ENCODE data around the gene KIRREL3. TPM values are rescaled to one million over a fixed set of nuclear protein-coding genes. Genes with fewer than 3 reads are reported as not detected.

KIRREL3 gene
- total and polyA plus RNA-seq, 2 donors (not counting 3 experiments of a cell fraction or from before 2014, with no cell fraction given) = not detected

DNA sequence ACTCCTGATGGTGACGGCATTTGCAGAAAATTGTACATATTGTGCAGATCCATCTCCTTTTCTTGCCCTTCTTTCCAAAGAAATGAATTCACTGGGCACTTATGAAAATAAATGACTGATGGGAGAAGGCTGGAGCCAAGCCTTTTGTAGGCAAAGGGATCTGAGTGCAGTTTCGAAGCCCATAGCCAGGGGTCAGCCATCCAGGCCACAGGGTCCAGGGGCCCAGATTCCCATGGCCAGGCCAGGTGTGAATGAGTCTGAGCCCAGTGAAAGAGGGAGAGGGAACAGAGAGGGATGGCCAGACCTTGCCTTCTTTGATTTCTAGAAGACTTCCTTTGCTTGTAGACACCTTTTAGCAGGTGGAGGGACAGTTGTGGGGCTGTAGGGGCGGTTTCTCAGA is 209.1 kb downstream of the KIRREL3 start:
- dilution Hi-C loops (cut with MboI; ENCODE audit: extremely low pct_ligation_motif_present, low sequenced_read_pairs) = no loop called here
- no peaks in the 10 kb centered on the region for H3K4me1 ChIP-seq (ENCODE audit: control insufficient read depth, extremely low read depth, insufficient read depth, low read length)
- intact Hi-C loops (cut with micrococcal nuclease) = no loop called here
- H4K20me1 ChIP-seq (replicated peaks; ENCODE audit: control insufficient read depth, extremely low read depth, insufficient read depth, low read length) = no peaks in the 10 kb centered on the region
- FAIRE-seq (no peak), DNase-seq (ENCODE audit: low read depth, low spot score) (no peak)
- no peaks in the 10 kb centered on the region for H3K9me1 ChIP-seq (replicated peaks; ENCODE audit: control insufficient read depth, extremely low read depth, insufficient read depth, low read length)
- H3K27me3 ChIP-seq (ENCODE audit: control insufficient read depth in 2 of 2, insufficient read depth in 2 of 2, low read length in 2 of 2) = no peaks in the 10 kb centered on the region
- CTCF ChIA-PET = no interaction called here
- no peaks in the 10 kb centered on the region for H3K36me3 ChIP-seq (ENCODE audit: control insufficient read depth in 2 of 2, extremely low read depth in 1 of 2, insufficient read depth in 2 of 2, low read length in 2 of 2)
- H3K4me3 ChIP-seq (replicated peaks in 1 of 3; ENCODE audit: insufficient read depth in 1 of 3, low read depth in 1 of 3, low read length in 3 of 3) = no peak overlapping the region
- H3K9ac ChIP-seq (replicated peaks; ENCODE audit: extremely low read depth, insufficient read depth, low read length) = no peak overlapping the region
- H2AFZ ChIP-seq (ENCODE audit: low read depth, low read length) = no peak overlapping the region
- POLR2A ChIA-PET = no interaction called here
- H3K9me3 ChIP-seq (replicated peaks; ENCODE audit: control insufficient read depth, insufficient read depth, low read length) = no peaks in the 10 kb centered on the region
- no peak overlapping the region for H3K4me2 ChIP-seq (ENCODE audit: insufficient read depth, low read length)
- H3K79me2 ChIP-seq (ENCODE audit: control insufficient read depth, insufficient read depth, low read length) = no peaks in the 10 kb centered on the region
- no TSS peak for BruUV-seq (replicated peaks)
- TF ChIP-seq EZH2 (IDR thresholded peaks at IDR 0.05; ENCODE audit: borderline replicate concordance, low read depth, low read length, severe bottlenecking) (no peak), GATA2 (IDR thresholded peaks at IDR 0.05; ENCODE audit: insufficient read depth, insufficient read length, low read depth, low read length) (no peak), JUN (IDR thresholded peaks at IDR 0.05; ENCODE audit: borderline replicate concordance, insufficient read depth, insufficient read length, low read depth) (no peak), FOS (IDR thresholded peaks at IDR 0.05; ENCODE audit: borderline replicate concordance, insufficient read depth, low read length) (no peak), MYC (IDR thresholded peaks at IDR 0.05; ENCODE audit: low read depth, low read length) (no peak), MAX (IDR thresholded peaks at IDR 0.05; ENCODE audit: insufficient read depth, insufficient read length) (no peak), POLR2AphosphoS5 (IDR thresholded peaks at IDR 0.05; ENCODE audit: insufficient read depth, low read depth, low read length) (no peak)
- TF ChIP-seq, protein P1, sequence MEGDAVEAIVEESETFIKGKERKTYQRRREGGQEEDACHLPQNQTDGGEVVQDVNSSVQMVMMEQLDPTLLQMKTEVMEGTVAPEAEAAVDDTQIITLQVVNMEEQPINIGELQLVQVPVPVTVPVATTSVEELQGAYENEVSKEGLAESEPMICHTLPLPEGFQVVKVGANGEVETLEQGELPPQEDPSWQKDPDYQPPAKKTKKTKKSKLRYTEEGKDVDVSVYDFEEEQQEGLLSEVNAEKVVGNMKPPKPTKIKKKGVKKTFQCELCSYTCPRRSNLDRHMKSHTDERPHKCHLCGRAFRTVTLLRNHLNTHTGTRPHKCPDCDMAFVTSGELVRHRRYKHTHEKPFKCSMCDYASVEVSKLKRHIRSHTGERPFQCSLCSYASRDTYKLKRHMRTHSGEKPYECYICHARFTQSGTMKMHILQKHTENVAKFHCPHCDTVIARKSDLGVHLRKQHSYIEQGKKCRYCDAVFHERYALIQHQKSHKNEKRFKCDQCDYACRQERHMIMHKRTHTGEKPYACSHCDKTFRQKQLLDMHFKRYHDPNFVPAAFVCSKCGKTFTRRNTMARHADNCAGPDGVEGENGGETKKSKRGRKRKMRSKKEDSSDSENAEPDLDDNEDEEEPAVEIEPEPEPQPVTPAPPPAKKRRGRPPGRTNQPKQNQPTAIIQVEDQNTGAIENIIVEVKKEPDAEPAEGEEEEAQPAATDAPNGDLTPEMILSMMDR (IDR thresholded peaks at IDR 0.05; ENCODE audit: extremely low read depth in 1 of 2, insufficient read depth in 1 of 2, low read depth in 1 of 2, low read length in 2 of 2) = no peak
- no peak overlapping the region for H3K27ac ChIP-seq (ENCODE audit: insufficient read depth, low read depth, low read length)

Measured in endothelial cell of umbilical vein (primary cell).